Hair follicle dermal papilla cell (primary cell): Measurements from ENCODE around the gene PDYN. TPM values are rescaled to one million over a fixed set of nuclear protein-coding genes. Genes with fewer than 3 reads are reported as not detected.

Experiments used
- total RNA-seq: library from RNA; depleted of rRNA; stranded (reverse); fragments of >200 nt; gene quantifications from 2 replicates; pipeline ENCODE4 v1.2.3, GENCODE V29; 2012

PDYN gene
- not detected in 2 replicates for total RNA-seq

GRCh38 chr20:1993986-1994385 is at the start of gene PDYN:
TSS of gene PDYN (minus strand) at chr20:1994058. CDS start at chr20:1983084, 10,974 bp downstream.

Other genes starting within 250 kb of the PDYN start
- 5.8 and 7.4 TPM in 2 replicates for gene SIRPA, start 98.7 kb downstream of the PDYN start, total RNA-seq
- gene STK35, start 107.8 kb upstream of the PDYN start, total RNA-seq, result 19.2 and 23.5 TPM in 2 replicates